C4-2B (cell line): Measurements from ENCODE around the gene OSTF1.

Source experiments
- CTCF ChIP-seq: fragments of 450-650 bp; conservative IDR thresholded peaks from 2 replicates; pipeline ENCODE4 v1.5.1; 2017; ENCODE audit warnings: mild to moderate bottlenecking
- ZFX ChIP-seq: fragments of 450-650 bp; IDR thresholded peaks from 2 replicates; pipeline ENCODE4 v1.6.1; 2017

GRCh38 chr9:75140261-75140660 lies 51.9 kb downstream of the OSTF1 start:
- TF ChIP-seq CTCF, result no peak
- TF ChIP-seq ZFX, result no peak
